ENCODE measurements around the gene ZYG11A.
"Not testable (repeated sequence)": the region's sequence is repeated elsewhere in the genome, so short reads cannot be mapped to it uniquely, and the experiment has no call there.

ZYG11A gene

DNA sequence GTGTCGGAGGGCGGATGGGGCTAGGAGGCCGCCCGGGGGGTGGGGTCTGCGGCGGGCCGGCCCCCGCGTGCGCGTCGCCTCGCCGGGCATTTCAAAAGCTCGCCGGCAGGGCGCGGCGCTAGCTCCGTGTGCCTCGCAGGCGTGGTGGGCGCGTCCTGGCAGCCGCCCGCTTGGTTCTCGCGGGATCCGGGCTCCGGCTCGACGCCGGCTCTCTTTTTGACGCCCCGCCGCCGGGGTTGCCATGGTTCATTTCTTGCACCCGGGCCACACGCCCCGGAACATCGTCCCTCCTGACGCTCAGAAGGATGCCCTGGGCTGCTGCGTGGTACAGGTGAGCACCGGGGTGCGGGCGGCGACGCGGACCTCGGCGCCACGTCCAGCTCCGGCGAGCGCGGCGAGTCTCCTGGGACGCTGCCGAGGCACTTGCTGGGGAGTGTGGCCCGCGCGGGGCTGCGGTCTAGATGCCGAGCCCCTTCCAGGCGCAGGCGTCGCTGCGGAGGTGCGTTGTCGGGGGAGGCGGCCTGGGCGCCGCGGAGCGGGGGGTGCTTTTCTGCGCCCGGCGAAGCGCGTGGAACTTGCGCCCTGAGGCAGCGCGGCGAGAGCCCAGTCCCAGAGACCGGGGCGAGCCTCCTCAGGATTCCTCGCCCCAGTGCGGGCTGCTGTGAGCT lies at the start of gene ZYG11A:
Gene ZYG11A, plus strand, starts transcription at position 118 of the 668 bp plus-strand sequence. Its CDS starts 124 bp downstream, at position 242.
- no peak for DNase-seq

DNA sequence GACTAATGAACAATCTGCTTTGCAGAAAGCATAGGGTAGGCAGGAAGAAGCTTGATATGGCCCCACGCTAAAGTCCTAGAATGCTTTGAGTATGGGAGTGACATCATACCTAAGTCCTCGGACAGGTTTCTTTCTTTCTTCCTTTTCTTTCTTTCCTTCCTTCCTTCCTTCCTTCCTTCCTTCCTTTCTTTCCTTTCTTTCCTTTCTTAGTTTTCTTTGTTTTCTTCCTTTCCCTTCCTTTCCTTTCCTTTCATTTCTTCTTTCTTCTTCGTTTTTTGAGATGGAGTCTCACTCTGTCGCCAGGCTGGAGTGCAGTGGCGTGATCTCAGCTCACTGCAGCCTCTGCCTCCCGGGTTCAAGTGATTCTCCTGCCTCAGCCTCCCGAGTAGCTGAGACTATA lies 48.8 kb upstream of the ZYG11A start:
- DNase-seq: not testable (repeated sequence)

DNA sequence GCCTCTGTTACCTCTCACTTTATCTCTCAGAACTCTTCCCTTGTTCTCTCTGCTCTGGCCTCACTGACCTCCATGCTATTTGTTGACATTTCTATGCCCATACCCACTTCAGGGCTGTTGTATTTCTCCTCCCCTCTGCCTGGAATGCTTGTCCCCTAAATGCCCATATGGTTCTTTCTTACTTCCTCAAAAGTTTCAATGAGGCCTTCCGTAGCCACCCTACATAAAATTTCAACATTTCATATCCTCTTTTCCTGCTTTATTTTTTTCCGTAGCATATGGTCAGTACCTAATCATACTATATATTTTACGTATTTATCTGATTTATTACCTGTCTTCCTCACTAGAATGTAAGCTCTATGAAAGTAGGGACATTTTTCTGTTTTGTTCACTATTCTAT lies 47.1 kb upstream of the ZYG11A start:
- no peak for DNase-seq

DNA sequence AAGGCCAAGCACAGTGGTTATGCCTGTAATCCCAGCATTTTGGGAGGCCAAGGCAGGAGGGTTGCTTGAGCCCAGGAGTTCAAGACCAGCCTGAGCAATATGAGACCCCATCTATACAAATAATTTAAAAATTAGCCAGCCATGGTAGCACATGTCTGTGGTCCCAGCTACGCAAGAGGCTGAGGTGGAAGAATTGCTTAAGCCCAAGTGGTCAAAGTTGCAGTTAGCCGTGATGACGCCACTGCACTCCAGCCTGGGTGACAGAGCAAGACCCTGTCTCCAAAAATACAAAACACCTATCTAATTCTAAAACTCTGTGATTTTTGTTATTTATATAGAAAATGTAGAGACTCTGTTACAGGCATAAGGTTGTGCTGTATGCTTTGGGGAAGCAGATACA lies 44.2 kb upstream of the ZYG11A start:
- DNase-seq: no peak

DNA sequence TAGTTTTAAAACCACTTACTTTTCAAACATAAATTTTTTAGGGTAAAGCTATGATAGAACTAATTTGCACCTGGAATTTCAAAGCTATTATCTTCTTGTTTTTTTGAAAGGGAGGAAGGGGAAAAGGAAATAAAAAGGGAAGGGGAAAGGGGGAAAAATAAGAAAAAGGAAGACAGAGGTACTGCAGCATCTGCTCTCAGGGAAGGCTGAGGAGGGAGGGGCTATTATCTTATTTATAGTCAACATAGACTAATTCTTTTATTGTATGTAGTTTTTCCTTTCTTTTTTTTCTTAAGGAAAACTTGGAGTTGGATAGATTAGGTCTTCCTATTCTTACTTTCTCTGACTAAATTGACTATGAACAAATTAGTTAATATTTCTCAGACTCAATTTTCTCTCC lies 41.5 kb upstream of the ZYG11A start:
- DNase-seq: no peak

DNA sequence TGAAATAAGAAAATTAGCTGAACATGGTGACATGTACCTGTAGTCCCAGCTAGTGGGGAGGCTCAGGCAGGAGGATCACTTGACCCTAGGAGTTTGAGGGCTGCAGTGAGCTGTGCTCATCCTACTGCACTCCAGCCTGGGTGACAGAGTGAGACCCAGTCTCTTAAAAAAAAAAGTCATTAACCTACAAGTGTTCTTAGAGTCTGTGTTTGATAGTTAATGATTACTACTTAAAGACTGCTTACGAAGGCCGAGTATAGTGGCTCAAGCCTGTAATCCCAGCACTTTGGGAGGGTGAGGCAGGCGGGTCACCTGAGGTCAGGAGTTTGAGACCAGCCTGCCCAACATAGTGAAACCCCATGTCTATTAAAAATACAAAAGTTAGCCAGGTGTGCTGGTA lies 38.5 kb upstream of the ZYG11A start:
- DNase-seq: not testable (repeated sequence)

DNA sequence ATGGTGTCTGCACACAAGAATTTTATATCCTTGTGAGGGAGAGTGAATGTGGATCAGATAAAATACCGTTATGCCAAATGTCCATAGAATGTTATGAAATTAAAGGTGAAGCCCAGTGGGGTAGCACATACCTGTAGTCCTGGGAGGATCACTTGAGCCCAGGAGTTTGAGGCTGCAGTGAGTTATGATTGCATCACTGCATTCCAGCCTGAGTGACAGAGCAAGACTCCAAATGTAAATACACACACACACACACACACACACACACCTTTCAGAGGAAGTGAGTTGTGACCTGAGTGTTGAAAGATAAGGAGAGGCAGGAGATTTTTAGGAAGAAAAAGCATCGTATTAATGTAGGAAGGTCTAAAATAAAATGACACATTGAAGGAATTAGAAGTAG lies 28.1 kb upstream of the ZYG11A start:
- no peak for DNase-seq

DNA sequence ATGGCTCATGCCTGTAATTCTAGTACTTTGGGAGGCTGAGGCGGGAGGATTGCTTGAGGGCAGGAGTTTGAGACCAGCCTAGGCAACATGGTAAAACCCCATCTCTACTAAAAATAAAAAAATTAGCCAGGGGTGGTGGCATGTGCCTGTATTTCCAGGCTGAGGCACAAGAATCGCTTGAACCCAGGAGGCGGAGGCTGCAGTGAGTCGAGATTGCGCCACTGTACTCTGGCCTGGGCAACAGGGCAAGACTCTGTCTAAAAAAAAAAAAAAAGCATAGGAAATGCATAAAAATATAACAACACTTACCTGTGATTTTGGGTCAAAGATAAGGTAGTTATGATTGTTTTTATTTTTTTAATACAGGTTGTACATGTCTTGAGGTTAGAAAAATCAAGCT lies 21.7 kb upstream of the ZYG11A start:
- not testable (repeated sequence) for DNase-seq

DNA sequence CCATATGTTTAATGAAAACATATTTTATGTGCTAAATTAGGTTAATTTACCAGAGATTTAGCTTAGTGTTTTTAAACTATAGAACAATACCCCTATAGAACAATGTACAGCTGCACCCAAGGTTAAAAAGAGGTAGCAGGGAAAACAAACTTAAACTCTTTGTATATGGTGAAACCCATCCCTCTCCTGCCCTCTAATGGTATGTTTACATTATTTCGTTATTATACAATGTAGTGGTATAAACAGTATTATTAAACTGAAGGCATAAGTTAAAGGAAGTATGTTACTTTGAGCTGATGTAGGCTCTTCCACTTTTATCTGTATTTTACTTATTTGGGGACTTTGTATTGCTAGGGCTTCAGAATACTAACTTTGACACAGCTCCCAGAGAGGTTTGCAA lies 16.7 kb upstream of the ZYG11A start:
- no peak for DNase-seq

DNA sequence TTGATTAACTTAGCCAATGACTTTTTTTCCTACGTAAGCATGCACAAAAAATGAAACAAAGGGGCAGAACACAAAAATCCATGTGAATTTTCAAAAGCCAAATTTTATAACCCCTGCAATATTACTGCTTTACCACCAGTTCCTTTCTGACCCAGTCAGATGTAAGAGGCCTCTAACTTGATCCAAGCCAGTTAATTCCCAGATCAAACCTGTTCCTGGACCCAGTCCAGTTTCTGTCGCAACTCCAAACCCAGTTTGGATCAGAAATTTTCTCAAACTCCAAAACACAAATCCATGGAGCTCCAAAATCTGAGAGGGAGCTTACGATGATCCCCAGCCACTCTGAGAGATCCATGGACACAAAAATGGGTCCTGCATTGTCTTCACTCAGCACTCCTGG lies 7.8 kb upstream of the ZYG11A start:
- DNase-seq: no peak

DNA sequence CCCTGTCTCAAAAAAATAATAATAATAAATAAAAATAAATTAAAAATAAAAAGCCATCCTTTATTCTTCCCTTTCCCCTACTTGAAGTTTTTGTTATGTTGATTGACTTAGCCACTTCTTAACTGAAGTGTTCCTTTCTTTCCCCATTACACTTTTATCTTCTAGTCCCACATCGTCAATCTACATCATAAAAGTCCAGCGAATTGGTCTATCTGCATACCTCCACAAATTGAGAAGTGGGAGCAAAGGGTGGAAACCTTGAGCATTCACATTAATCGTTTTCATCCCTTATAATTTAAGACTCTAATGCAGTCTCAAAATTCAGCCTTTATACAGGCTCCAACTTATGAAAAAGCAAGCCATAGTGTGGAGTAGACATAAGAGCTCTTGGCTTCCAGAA lies 6.5 kb upstream of the ZYG11A start:
- DNase-seq: no peak

DNA sequence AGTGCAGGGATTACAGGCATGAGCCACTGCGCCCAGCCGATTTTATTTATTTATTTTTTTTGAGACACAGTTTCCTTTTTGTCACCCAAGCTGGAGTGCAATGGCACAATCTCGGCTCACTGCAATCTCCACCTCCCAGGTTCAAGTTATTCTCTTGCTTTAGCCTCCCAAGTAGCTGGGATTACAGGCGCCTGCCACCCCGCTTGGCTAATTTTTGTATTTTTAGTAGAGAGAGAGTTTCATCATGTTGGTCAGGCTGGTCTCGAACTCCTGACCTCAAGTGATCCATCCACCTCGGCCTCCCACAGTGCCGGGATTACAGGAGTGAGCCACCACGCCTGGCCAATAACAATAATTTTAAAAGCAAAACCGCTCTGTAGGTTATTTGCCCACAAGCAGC lies 3.4 kb upstream of the ZYG11A start:
- DNase-seq: not testable (repeated sequence)

DNA sequence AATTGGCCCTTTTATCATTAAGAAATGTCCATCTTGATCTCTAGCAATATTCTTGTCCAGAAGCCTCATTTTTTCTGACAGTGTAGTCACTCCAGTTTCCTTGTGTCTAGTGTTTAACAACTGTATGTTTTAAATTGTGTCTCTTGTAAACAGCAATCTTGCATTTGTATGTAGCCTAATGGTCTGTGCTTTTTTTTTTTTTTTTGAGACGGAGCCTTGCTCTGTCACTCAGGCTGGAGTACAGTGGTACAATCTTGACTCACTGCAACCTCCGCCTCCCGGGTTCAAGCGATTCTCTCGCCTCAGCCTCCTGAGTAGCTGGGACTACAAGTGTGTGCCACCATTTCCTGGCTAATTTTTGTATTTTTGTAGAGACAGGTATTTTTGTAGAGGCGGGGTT lies 2.6 kb downstream of the ZYG11A start:
- not testable (repeated sequence) for DNase-seq

DNA sequence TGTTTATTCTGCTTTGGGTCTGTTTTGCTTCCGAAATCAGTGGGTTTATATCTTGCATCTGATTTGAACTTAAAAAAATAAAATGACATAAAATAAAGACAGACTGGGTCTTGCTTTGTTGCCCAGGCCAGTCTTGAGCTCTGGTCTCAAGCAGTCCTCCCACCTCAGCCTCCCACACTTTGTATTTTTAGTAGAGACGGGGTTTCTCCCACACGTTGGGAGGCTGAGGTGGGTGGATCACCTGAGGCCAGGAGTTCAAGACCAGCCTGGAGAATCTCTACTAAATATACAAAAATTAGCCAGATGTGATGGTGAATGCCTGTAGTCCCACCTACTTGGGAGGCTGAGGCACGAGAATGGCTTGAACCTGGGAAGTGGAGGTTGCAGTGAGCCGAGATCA lies 5.9 kb downstream of the ZYG11A start:
- no peak for DNase-seq

DNA sequence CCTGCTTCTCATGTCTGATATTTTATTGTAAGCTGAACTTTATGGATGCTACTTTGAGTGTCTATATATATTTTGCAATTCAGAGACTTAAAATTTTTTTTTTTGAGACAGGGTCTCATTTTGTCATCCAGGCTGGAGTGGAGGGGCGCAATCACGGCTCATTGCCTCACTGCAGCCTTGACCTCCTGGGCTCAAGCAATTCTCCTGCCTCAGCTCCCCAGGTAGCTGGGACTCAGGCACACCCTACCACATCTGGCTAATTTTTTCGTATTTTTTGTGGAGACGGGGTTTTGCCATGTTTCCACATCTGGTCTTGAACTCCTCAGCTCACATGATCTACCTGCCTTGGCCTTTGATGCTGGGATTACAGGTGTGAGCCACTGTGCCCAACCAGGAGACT lies 8.4 kb downstream of the ZYG11A start:
- DNase-seq: no peak

DNA sequence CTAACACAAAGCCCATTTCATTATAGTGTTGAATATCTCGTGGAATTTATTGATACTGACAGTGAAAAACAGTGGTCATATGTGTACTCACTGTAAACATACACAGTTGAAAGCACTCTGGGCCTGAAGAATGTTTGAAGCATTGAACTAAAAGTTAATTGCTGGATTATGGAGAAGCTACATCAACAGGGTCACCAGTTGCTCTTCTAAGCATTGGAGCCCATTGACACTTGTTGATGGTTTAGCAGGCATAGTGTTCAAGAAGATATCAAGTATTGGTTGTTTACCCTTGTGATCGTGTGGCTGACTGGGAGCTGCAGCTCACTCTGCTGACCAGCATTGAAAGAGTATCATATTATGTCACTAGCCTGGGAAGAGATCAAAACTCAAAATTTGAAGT lies 10.3 kb downstream of the ZYG11A start:
- DNase-seq: no peak

DNA sequence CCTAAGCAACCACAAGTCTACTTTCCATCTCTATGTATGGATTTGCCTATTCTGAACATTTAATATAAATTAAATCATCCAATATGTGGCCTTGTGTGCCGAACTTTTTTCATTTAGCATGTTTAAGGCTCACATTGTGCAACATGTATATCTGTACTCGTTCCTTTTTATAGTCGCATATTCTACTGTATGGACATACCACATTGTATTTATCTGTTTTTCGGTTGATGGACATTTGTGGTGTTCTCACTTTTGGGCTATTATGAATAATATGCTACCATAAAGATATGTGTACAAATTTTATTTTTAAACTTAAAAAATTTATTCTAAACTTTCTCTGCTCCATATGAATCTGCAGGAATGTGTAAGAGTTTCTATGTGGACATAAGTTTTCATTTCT lies 13.0 kb downstream of the ZYG11A start:
- DNase-seq: no peak

DNA sequence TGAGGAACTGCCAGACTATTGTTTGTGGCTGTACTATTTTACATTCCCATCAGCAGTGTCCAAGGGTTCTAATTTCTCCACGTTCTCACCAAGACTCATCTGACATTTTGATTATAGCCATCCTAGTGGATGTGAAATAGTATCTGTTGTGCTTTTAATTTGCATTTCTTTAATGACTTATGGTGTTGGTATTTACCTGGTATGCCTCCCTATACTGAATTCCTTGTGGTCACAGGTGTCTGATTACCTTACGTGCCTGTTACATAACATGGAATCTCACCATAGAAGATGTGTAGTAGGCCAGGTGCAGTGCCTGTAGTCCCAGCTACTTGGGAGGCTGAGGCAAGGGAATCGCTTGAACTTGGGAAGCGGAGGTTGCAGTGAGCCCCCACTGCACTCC lies 13.5 kb downstream of the ZYG11A start:
- no peak for DNase-seq

DNA sequence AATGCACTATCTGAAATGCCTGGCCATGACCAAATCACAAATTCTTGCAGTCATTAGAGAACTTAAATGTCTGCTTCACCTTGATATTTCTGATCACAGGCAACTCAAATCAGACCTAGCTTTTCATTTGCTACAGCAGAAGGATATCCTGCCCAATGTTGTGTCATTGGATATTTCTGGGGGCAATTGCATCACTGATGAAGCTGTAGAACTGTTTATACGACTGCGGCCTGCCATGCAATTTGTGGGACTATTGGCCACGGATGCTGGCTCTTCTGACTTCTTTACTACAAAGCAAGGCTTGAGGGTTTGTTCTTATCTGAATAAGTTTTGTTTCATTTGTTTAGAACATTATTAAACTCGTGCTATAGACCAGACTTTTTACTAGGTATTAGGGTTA lies 14.9 kb downstream of the ZYG11A start:
- no peak for DNase-seq

DNA sequence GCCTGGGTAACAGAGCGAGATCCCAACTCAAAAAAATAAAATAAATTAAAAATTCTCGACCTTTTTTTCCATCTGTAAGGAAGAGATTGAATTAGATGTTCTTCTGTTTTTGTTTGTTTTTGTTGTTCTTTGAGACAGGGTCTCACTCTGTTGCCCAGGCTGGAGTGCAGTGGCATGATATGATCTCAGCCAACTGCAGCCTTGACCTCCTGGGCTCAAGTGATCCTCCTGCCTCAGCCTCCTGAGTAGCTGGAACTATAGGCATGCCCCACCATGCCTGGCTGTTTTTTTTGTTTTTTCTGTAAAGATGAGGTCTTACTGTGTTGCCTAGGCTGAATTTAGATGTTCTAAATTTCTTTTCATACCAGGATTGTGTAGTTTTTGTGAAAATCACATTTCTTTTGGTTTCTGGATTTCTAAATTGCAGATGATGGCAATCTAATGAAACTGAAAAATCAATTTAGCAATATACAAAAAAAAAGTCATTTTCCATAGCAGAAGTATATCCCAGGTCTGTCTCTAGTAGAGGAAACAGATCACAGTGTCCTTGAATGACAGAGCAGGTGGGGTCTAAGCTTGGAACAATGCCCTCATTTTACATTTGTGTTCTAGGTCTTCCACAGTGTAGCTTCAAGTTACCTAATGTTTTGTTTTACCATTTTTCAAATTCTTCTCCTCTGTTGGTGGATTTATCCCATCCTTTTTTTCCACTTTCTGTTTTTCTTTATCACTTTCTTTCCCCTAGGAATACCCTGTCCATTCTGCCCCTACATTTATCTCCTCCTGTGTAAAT lies 20.3 kb downstream of the ZYG11A start:
- DNase-seq: no peak

DNA sequence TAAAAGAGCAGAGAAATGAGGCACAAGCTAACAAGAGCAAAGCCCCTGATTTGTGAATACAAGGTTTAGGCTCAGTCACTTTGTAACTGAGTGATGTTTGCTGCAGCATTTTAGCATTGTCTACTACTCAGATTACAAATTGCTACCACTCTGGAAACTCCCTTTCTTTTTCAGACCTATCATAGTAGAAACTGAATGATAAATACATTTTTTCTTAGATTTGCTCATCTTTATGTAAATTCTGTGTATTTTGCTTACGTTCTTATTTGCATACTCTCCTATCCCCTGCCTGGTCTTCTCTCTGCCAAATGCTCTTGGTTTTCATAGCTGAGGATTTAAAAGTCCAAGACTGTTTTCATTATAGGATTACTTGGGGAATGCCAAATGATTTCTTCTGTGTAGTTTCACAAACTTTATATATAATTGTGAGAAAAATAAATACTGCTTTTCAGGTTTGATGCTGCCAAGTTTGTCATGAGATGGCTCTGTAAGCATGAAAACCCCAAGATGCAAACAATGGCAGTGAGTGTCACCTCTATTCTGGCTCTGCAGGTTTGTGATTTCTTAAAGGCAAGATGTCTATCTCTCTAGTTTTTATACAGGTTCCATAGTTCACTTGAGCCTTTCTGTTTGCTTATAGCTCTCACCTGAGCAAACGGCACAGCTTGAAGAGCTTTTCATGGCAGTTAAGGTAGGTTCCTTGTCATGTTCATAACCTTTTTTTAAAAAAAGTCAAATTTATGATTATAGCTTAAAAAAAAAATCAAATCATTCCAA lies 24.7 kb downstream of the ZYG11A start:
- no peak for DNase-seq

DNA sequence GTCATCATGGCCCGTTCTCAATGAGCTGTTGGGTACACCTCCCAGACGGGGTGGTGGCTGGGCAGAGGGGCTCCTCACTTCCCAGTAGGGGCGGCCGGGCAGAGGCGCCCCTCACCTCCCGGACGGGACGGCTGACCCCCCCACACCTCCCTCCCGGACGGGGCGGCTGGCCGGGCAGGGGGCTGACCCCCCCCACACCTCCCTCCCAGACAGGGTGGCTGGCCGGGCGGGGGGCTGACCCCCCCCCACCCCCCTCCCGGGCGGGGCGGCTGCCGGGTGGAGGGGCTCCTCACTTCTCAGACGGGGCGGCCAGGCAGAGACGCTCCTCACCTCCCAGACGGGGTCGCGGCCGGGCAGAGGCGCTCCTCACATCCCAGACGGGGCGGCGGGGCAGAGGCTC lies 27.2 kb downstream of the ZYG11A start:
- DNase-seq: not testable (repeated sequence)

DNA sequence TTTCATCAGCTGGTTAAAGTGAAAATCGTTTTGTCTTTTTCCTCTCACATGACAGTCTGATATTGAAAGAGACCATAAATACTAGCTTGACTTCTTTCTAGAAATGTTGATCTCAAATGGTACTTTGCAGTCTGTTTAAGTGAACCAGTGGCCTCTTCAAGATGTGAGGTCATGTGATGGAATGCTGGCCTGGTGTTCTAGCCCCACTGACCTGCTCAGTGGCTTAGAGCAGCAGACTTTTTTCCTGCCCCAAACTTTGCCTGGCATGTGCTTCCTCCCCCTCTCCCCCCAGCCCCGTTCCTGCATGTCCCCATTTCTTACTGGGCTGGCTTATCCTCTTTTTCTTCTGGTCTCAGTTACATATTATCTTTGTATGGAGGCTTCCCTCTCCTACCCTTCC lies 34.3 kb downstream of the ZYG11A start:
- no peak for DNase-seq

DNA sequence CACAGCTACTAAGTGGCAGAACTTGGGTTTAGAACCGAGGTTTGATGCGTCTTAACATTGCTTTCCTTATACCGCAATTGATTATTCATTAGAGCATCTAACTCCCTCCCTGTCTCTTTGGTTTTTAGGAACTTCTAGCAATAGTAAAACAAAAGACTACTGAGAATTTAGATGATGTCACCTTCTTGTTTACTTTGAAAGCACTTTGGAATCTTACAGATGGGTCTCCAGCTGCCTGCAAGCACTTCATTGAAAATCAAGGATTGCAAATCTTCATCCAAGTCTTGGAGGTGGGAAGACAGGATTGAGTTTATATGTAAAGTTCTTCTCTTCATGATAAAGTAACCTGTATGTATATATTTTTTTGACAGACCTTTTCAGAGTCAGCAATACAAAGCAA lies 35.0 kb downstream of the ZYG11A start:
- no peak for DNase-seq

Data from NCI-H2081 (cell line).